SK-N-SH treated with all-trans-retinoic acid at 6 μM for 48 hours (cell line): ENCODE results near the gene B3GALT5.

Experiments
- ARNTL ChIP-seq: fragments of 450-650 bp; formaldehyde crosslinking; IDR thresholded peaks from 2 replicates; pipeline ENCODE4 v1.5.0; 2020; ENCODE audit warnings: low read depth, mild to moderate bottlenecking, moderate library complexity, borderline replicate concordance
- ESRRG ChIP-seq: fragments of 250-450 bp; sonication (Bioruptor Pico); IDR thresholded peaks from 2 replicates; pipeline ENCODE4 v1.6.1; 2021; ENCODE audit warnings: mild to moderate bottlenecking
- ISL1 ChIP-seq: fragments of 250-450 bp; sonication (Bioruptor Pico); IDR thresholded peaks from 2 replicates; pipeline ENCODE4 v2.1.2; 2022; ENCODE audit warnings: mild to moderate bottlenecking, moderate library complexity
- SNAI2 ChIP-seq: fragments of 250-450 bp; sonication (Bioruptor Pico); IDR thresholded peaks from 2 replicates; pipeline ENCODE4 v1.5.0; 2020; ENCODE audit warnings: mild to moderate bottlenecking, moderate library complexity
- ZFP3 ChIP-seq: fragments of 250-450 bp; sonication (Bioruptor Pico); IDR thresholded peaks from 2 replicates; pipeline ENCODE4 v1.5.0; 2020; ENCODE audit warnings: mild to moderate bottlenecking, moderate library complexity
- ZFP30 ChIP-seq: fragments of 450-650 bp; formaldehyde crosslinking; IDR thresholded peaks from 2 replicates; pipeline ENCODE4 v1.5.0; 2022; ENCODE audit warnings: mild to moderate bottlenecking, moderate library complexity
- ZNF8 ChIP-seq: fragments of 450-650 bp; formaldehyde crosslinking; IDR thresholded peaks from 2 replicates; pipeline ENCODE4 v1.5.0; 2020; ENCODE audit warnings: mild to moderate bottlenecking, moderate library complexity
- TF ChIP-seq, protein P1 (sequence below): fragments of 250-450 bp; sonication (Bioruptor Pico); IDR thresholded peaks from 2 replicates; pipeline ENCODE4 v1.5.0; 2020; ENCODE audit warnings: mild to moderate bottlenecking, moderate library complexity
- TF ChIP-seq, protein P2 (sequence below): fragments of 250-450 bp; sonication (Bioruptor Pico); IDR thresholded peaks from 2 replicates; pipeline ENCODE4 v1.5.1; 2020; ENCODE audit warnings: low read depth, mild to moderate bottlenecking, moderate library complexity
- TF ChIP-seq, protein P3 (sequence below): fragments of 250-450 bp; sonication (Bioruptor Pico); IDR thresholded peaks from 2 replicates; pipeline ENCODE4 v1.8.0; 2020; ENCODE audit warnings: mild to moderate bottlenecking, moderate library complexity, borderline replicate concordance
- TF ChIP-seq, protein P4 (sequence below): fragments of 250-450 bp; sonication (Bioruptor Pico); IDR thresholded peaks from 2 replicates; pipeline ENCODE4 v1.8.0; 2021; ENCODE audit warnings: low read depth, mild to moderate bottlenecking, moderate library complexity, borderline replicate concordance

DNA sequence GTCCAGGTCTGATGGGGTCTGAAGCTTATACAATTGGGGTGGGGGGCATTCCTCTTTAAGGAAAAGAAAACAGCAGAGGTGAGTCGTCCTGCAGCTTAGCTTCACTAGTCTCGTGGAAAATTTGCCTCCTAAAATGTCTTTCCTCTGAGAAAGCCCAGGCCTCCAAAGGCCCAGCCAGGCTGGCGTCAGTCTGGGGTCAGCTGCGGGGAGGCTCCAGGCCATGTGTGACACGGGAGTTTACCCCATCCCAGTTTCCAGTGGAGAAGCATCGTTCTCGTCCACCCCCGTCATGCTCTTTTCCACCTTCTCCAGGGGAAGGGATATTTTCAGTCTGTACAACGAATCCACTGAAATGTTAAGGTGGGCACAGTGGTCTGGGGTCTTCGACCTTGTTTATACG, 42.8 kb downstream of the B3GALT5 start:
- TF ChIP-seq ESRRG (CRISPR knock-in tag) = no peak
- TF ChIP-seq, protein P1, sequence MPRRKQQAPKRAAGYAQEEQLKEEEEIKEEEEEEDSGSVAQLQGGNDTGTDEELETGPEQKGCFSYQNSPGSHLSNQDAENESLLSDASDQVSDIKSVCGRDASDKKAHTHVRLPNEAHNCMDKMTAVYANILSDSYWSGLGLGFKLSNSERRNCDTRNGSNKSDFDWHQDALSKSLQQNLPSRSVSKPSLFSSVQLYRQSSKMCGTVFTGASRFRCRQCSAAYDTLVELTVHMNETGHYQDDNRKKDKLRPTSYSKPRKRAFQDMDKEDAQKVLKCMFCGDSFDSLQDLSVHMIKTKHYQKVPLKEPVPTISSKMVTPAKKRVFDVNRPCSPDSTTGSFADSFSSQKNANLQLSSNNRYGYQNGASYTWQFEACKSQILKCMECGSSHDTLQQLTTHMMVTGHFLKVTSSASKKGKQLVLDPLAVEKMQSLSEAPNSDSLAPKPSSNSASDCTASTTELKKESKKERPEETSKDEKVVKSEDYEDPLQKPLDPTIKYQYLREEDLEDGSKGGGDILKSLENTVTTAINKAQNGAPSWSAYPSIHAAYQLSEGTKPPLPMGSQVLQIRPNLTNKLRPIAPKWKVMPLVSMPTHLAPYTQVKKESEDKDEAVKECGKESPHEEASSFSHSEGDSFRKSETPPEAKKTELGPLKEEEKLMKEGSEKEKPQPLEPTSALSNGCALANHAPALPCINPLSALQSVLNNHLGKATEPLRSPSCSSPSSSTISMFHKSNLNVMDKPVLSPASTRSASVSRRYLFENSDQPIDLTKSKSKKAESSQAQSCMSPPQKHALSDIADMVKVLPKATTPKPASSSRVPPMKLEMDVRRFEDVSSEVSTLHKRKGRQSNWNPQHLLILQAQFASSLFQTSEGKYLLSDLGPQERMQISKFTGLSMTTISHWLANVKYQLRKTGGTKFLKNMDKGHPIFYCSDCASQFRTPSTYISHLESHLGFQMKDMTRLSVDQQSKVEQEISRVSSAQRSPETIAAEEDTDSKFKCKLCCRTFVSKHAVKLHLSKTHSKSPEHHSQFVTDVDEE (CRISPR knock-in tag) = no peak
- TF ChIP-seq, protein P2, sequence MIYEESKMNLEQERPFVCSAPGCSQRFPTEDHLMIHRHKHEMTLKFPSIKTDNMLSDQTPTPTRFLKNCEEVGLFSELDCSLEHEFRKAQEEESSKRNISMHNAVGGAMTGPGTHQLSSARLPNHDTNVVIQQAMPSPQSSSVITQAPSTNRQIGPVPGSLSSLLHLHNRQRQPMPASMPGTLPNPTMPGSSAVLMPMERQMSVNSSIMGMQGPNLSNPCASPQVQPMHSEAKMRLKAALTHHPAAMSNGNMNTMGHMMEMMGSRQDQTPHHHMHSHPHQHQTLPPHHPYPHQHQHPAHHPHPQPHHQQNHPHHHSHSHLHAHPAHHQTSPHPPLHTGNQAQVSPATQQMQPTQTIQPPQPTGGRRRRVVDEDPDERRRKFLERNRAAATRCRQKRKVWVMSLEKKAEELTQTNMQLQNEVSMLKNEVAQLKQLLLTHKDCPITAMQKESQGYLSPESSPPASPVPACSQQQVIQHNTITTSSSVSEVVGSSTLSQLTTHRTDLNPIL (CRISPR knock-in tag) = no peak
- TF ChIP-seq, protein P3, sequence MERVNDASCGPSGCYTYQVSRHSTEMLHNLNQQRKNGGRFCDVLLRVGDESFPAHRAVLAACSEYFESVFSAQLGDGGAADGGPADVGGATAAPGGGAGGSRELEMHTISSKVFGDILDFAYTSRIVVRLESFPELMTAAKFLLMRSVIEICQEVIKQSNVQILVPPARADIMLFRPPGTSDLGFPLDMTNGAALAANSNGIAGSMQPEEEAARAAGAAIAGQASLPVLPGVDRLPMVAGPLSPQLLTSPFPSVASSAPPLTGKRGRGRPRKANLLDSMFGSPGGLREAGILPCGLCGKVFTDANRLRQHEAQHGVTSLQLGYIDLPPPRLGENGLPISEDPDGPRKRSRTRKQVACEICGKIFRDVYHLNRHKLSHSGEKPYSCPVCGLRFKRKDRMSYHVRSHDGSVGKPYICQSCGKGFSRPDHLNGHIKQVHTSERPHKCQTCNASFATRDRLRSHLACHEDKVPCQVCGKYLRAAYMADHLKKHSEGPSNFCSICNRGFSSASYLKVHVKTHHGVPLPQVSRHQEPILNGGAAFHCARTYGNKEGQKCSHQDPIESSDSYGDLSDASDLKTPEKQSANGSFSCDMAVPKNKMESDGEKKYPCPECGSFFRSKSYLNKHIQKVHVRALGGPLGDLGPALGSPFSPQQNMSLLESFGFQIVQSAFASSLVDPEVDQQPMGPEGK (CRISPR knock-in tag) = no peak
- TF ChIP-seq ZFP3 (CRISPR knock-in tag) = no peak
- TF ChIP-seq ISL1 (CRISPR knock-in tag) = no peak
- TF ChIP-seq, protein P4, sequence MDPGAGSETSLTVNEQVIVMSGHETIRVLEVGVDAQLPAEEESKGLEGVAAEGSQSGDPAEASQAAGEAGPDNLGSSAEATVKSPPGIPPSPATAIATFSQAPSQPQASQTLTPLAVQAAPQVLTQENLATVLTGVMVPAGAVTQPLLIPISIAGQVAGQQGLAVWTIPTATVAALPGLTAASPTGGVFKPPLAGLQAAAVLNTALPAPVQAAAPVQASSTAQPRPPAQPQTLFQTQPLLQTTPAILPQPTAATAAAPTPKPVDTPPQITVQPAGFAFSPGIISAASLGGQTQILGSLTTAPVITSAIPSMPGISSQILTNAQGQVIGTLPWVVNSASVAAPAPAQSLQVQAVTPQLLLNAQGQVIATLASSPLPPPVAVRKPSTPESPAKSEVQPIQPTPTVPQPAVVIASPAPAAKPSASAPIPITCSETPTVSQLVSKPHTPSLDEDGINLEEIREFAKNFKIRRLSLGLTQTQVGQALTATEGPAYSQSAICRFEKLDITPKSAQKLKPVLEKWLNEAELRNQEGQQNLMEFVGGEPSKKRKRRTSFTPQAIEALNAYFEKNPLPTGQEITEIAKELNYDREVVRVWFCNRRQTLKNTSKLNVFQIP = no peak
- no peak for TF ChIP-seq SNAI2
- TF ChIP-seq ZNF8 (CRISPR knock-in tag) = no peak
- no peak for TF ChIP-seq ZFP30
- TF ChIP-seq ARNTL = no peak
